Dermis microvascular lymphatic vessel endothelial cell (primary cell): ENCODE measurements around the gene ICAM1. TPM values are rescaled to one million over a fixed set of nuclear protein-coding genes. Genes with fewer than 3 reads are reported as not detected.
"Not testable (repeated sequence)": the region's sequence is repeated elsewhere in the genome, so short reads cannot be mapped to it uniquely, and the experiment has no call there.

Source experiments
- DNase-seq, 2 donors: peaks; one replicate each; pipeline versions ENCODE4 v3.0.0 to v3.0.0-alpha.2; 2010; ENCODE audit warnings: low read depth in 2 of 2
- total RNA-seq: library from RNA; depleted of rRNA; stranded (reverse); fragments of >200 nt; gene quantifications from 2 replicates; pipeline ENCODE4 v1.2.1, GENCODE V29; 2014

ICAM1 gene
- total RNA-seq, 1 donor from 2014 or later: 5.8 TPM

DNA sequence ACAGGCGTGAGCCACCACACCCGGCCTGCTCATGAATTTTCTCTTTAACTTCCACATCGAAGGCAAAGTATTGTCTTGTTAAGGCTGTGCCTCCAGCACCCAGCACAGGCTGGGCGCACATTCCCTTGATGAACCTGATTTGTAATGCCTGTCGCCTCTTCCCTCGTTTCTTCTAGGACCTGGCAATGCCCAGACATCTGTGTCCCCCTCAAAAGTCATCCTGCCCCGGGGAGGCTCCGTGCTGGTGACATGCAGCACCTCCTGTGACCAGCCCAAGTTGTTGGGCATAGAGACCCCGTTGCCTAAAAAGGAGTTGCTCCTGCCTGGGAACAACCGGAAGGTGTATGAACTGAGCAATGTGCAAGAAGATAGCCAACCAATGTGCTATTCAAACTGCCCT lies 3.7 kb downstream of the ICAM1 start:
- DNase-seq: no peak

DNA sequence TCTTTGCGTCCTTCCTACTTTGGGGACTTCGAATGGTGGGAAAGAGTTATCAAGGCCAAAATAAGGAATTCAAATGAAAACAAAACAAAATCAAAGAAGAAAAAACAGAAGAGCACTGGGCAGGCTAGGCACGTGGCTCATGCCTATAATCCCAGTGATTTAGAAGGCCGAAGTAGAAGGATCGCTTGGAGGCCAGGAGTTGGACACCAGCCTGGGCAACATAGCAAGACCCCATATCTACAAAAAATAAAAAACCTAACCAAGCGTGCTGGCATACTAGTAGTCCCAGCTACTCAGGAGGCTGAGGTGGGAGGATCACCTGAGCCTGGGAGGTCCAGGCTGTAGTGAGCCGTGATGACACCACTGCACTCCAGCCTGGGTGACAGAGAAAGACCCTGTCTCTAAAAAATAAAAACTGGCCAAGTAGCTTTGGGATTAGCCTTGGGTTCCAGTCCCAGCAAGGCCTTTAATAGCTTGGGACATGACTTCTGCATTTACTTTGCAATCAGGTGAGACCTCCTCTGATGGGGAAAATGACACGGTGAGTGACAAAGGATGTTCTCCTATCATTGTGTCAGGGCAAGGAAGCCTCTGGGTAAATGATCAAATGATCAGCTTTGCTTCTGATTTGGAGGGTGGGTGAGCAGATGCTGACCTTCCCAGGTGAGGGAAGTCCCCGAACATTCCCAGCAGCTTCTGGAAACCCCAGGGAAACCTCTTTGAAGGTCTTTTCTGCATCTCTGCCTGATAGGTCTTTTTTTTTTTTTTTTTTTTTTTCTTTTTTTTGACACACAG lies 7.1 kb downstream of the ICAM1 start:
- no peak for DNase-seq

DNA sequence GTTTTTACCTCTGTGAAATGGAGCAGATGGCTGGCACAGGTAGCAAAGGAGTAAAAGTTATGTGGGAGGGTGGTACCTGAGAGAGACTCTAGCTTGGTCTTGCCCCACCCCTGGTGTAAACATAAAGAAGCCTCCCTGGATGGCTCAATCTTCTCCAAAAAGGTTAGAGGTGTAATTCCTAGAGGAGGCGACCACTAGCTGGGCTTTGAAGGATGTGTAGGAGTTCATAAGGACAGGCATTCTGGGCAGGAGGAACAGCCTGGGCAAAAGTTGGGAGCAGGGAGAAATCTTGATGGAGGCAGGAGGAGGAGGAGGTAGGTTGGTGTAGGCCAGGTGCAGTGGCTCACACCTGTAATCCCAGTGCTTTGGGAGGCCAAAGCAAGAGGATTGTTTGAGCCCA lies 8.0 kb downstream of the ICAM1 start:
- no peak for DNase-seq

DNA sequence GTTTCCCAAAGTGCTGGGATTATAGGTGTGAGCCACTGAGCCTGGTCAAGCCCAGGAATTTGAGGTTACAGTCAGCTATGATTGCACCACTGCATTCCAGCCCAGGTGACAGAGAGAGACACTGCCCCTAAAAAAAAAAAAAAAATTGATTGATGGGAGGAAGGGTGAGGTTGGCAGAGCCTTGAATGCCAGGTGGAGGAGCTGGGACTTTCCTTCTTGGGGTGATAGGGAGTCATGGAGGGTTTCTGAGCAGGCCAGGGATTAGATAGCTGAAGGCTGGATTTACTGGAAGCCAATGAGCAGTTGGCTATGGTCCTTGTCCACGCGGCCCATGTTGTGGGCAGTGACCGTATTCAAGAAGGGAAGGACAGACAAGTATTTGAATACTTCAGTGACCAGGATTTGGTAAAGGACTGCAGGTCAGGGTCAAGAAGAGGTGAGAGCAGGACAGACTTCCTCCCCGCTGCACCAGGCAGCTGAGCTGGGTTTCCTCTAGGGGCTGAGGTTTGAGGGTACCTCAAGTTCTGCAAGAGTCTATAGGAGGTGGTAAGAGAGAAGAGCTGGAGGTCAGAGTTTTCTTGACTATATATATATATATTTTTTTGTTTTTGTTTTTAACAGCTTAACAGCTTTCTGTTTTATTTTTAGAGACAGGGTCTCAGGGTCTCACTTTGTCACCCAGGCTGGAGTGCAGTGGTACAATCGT lies 9.0 kb downstream of the ICAM1 start:
- DNase-seq: no peak

DNA sequence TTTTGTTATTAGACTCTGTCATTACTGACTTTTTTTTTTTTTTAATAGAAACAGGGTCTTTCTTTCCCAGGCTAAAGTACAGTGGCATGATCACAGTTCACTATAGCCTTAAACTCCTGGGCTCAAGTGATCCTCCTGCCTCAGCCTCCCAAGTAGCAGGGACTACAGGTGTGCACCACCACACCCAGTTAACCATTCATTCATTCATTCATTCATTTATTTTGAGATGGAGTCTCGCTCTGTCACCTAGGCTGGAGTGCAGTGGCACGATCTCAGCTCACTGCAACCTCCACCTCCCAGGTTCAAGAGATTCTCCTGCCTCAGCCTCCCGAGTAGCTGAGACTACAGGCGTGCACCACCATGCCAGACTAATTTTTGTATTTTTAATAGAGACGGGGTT lies 11.1 kb downstream of the ICAM1 start:
- not testable (repeated sequence) for DNase-seq

DNA sequence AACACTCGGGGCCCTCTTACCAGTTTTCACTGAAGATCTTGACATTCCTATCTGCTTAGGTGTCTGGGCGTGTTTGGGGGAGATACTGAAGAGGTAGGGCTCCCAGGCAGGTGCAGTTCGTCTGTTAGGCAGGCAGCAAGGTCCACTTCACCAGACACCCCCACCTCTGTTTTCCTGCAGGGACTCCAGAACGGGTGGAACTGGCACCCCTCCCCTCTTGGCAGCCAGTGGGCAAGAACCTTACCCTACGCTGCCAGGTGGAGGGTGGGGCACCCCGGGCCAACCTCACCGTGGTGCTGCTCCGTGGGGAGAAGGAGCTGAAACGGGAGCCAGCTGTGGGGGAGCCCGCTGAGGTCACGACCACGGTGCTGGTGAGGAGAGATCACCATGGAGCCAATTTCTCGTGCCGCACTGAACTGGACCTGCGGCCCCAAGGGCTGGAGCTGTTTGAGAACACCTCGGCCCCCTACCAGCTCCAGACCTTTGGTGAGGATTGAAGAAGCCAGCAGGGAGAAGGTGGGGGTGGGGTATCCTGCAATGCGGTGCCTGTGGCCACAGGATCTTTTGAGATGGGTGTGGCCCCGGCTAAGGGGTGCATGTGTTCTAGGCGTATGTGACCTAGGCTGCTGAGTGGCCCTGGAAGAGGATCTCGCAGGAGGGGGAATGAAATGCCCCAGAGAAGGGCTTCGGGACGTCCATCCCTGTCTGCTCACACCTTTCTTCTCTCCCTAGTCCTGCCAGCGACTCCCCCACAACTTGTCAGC lies 12.6 kb downstream of the ICAM1 start:
- DNase-seq: no peak

DNA sequence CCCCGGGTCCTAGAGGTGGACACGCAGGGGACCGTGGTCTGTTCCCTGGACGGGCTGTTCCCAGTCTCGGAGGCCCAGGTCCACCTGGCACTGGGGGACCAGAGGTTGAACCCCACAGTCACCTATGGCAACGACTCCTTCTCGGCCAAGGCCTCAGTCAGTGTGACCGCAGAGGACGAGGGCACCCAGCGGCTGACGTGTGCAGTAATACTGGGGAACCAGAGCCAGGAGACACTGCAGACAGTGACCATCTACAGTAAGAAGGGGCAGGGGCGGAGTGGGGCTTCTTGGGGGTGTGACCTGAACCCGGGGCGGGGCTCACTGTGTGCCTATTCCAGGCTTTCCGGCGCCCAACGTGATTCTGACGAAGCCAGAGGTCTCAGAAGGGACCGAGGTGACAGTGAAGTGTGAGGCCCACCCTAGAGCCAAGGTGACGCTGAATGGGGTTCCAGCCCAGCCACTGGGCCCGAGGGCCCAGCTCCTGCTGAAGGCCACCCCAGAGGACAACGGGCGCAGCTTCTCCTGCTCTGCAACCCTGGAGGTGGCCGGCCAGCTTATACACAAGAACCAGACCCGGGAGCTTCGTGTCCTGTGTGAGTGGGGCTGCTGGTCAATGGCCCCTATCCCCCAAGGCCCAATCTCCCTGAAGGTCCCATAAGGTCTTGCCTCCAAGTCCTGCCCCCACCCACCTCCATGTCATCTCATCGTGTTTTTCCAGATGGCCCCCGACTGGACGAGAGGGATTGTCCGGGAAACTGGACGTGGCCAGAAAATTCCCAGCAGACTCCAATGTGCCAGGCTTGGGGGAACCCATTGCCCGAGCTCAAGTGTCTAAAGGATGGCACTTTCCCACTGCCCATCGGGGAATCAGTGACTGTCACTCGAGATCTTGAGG lies 13.4 kb downstream of the ICAM1 start:
- DNase-seq: no peak

DNA sequence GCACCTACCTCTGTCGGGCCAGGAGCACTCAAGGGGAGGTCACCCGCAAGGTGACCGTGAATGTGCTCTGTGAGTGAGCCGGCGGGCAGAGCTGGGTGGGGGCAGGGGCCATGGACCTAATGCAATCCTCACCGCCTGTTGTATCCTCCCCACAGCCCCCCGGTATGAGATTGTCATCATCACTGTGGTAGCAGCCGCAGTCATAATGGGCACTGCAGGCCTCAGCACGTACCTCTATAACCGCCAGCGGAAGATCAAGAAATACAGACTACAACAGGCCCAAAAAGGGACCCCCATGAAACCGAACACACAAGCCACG lies 14.0 kb downstream of the ICAM1 start:
- no peak for DNase-seq

DNA sequence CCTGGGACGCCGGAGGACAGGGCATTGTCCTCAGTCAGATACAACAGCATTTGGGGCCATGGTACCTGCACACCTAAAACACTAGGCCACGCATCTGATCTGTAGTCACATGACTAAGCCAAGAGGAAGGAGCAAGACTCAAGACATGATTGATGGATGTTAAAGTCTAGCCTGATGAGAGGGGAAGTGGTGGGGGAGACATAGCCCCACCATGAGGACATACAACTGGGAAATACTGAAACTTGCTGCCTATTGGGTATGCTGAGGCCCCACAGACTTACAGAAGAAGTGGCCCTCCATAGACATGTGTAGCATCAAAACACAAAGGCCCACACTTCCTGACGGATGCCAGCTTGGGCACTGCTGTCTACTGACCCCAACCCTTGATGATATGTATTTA lies 14.5 kb downstream of the ICAM1 start:
- DNase-seq: no peak

DNA sequence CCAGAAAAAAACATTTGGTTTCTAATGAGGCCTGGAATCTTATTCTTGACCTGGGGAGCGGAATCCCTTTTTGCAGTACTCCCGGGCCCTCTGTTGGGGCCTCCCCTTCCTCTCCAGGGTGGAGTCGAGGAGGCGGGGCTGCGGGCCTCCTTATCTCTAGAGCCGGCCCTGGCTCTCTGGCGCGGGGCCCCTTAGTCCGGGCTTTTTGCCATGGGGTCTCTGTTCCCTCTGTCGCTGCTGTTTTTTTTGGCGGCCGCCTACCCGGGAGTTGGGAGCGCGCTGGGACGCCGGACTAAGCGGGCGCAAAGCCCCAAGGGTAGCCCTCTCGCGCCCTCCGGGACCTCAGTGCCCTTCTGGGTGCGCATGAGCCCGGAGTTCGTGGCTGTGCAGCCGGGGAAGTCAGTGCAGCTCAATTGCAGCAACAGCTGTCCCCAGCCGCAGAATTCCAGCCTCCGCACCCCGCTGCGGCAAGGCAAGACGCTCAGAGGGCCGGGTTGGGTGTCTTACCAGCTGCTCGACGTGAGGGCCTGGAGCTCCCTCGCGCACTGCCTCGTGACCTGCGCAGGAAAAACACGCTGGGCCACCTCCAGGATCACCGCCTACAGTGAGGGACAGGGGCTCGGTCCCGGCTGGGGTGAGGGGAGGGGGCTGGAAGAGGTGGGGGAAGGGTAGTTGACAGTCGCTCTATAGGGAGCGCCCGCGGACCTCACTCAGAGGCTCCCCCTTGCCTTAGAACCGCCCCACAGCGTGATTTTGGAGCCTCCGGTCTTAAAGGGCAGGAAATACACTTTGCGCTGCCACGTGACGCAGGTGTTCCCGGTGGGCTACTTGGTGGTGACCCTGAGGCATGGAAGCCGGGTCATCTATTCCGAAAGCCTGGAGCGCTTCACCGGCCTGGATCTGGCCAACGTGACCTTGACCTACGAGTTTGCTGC lies 16.1 kb downstream of the ICAM1 start, which contains the start of gene ICAM4:
Gene ICAM4, plus strand, starts transcription at position 153 of the 935 bp plus-strand sequence. Its CDS starts 58 bp downstream, at position 211.
- peak in 1 of 2 donors; percentile 46 for DNase-seq

DNA sequence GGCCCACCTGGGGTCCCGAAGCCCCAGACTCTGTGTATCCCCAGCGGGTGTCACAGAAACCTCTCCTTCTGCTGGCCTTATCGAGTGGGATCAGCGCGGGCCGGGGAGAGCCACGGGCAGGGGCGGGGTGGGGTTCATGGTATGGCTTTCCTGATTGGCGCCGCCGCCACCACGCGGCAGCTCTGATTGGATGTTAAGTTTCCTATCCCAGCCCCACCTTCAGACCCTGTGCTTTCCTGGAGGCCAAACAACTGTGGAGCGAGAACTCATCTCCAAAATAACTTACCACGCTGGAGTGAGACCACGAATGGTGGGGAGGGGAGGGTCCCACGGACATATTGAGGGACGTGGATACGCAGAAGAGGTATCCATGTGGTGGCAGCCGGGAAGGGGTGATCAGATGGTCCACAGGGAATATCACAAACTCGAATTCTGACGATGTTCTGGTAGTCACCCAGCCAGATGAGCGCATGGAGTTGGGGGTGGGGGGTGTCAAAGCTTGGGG lies 17.8 kb downstream of the ICAM1 start:
- peak in 1 of 2 donors; percentile 66 for DNase-seq

DNA sequence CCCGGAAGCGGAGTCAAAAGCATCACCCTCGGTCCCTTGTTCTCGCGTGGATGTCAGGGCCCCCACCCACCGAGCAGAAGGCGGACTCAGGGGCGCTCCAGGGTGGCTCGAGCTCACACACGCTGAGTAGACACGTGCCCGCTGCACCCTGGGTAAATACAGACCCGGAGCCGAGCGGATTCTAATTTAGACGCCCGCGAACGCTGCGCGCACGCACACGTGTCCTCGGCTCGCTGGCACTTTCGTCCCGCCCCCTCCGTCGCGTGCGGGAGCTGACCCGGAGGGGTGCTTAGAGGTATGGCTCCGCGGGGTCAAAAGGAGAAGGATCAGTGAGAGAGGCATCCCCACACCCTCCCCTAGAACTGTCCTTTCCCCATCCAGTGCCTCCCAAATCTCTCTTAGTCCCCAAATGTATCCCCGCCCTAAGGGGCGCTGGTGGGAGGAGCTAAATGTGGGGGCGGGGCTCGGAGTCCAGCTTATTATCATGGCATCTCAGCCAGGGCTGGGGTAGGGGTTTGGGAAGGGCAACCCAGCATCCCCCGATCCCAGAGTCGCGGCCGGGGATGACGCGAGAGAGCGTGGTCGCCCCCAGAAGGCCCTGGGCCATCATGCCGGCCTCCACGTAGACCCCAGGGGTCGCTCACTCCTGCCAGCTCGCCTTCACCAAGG lies 18.4 kb downstream of the ICAM1 start:
- DNase-seq: peak in 1 of 2 donors; percentile 35

DNA sequence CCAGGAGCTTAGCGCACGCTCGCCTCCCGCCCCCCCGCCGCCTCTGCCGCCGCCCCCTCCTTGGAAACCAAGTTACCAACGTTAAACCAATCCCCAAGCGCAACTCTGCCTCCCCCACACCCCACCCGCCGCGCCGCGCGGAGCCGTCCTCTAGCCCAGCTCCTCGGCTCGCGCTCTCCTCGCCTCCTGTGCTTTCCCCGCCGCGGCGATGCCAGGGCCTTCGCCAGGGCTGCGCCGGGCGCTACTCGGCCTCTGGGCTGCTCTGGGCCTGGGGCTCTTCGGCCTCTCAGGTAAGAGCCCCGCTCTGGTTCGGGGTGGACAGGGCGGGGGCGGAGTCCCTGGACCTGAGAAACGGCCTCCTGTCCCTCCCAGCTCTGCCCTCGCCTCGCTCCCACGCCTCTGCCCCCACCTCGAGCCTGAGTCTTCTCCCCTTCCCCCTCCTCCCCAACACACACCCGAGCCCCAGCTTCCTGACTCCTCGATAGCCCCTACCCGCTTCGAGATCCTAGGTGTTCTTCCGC lies 19.0 kb downstream of the ICAM1 start, which contains the start of gene ICAM5:
Gene ICAM5, plus strand, starts transcription at position 117 of the 521 bp plus-strand sequence. Its CDS starts 92 bp downstream, at position 209.
- DNase-seq: no peak

DNA sequence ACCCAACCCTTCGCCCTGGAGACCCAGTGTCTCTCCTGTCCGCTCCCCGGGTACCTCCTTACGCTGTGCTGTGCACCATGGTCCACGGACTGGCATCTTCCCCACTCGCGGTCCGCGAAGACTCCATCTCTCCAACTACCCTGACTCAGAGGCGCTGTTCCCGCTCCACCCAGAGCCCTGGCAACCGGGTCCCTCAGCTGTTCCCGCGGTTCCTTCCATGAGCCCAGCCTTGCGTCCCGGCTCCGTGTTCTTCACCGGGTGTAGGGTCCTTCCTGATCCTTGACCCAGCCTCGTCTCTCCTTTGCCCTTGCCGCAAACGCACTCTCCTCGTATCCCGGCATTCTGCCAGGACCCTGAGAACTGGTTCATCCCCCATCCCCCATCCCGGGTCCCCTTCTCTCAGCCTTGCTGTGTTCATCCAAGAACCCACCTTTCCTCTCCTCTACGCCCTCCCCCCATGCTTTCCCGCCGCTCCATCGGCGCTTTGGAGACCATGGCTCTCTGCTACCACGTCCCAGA lies 19.5 kb downstream of the ICAM1 start:
- DNase-seq: no peak

DNA sequence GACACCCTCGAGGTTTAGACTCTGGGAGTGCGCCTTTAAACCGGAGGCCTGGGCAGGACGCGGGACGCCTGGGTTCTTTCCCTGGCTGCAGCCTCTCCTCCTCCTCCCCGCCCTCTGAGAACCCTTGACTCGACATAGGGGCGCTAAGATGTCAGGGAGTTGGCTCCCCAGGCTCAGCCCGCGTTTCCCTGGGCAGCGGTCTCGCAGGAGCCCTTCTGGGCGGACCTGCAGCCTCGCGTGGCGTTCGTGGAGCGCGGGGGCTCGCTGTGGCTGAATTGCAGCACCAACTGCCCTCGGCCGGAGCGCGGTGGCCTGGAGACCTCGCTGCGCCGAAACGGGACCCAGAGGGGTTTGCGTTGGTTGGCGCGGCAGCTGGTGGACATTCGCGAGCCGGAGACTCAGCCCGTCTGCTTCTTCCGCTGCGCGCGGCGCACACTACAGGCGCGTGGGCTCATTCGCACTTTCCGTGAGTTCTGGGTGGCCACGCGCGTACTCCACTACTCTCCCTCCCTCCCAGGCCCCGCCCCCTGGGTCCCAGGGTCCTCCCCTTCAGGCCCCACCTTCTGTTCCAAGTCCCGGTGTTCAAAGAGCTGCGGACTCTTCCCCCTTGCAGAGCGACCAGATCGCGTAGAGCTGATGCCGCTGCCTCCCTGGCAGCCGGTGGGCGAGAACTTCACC lies 20.1 kb downstream of the ICAM1 start:
- no peak for DNase-seq

DNA sequence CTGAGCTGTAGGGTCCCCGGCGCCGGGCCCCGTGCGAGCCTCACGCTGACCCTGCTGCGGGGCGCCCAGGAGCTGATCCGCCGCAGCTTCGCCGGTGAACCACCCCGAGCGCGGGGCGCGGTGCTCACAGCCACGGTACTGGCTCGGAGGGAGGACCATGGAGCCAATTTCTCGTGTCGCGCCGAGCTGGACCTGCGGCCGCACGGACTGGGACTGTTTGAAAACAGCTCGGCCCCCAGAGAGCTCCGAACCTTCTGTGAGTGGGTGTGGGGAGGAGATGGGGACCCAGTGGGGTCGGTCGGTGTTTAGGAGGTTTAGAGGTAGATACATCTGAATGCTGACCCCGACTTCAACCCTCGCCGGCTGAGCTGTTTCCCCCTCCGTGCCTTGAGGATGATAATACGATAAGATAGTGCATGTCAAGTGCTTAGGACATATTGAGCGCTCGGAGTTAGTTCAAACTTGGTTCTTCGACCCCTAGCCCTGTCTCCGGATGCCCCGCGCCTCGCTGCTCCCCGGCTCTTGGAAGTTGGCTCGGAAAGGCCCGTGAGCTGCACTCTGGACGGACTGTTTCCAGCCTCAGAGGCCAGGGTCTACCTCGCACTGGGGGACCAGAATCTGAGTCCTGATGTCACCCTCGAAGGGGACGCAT lies 20.8 kb downstream of the ICAM1 start:
- no peak for DNase-seq

DNA sequence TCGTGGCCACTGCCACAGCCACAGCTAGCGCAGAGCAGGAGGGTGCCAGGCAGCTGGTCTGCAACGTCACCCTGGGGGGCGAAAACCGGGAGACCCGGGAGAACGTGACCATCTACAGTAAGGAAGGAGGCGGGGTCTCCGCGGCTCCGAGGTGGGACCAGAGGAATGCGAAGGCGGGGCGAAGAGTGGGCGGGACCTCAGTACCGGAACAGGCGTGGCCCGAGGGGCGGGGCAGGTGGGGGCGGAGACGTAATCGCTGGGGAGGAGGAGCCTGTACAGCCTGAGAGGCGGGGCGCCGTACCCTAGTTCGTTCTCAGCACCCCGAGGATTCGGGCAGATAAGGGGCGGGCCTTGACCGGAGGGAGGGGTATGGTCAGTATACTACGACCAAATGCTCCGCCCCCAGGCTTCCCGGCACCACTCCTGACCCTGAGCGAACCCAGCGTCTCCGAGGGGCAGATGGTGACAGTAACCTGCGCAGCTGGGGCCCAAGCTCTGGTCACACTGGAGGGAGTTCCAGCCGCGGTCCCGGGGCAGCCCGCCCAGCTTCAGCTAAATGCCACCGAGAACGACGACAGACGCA lies 21.4 kb downstream of the ICAM1 start:
- DNase-seq: peak in 1 of 2 donors; percentile 57
